ENCODE results near the gene BSN.

DNA sequence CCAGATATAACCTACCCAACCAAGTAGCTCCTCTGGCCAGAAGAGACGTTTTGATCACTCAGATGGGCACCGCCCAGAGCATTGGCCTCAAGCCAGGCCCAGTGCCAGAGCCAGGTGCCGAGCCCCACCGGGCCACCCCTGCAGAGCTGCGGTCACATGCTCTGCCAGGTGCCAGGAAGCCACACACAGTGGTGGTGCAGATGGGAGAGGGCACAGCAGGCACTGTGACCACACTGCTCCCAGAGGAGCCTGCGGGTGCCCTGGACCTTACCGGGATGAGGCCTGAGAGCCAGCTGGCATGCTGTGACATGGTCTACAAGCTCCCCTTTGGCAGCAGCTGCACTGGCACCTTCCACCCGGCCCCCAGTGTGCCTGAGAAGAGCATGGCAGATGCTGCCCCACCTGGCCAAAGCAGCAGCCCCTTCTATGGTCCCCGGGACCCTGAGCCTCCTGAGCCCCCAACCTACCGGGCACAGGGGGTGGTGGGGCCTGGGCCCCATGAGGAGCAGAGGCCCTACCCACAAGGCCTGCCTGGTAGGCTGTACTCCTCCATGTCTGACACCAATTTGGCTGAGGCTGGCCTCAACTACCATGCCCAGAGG is 100.8 kb downstream of the BSN start:
- TF ChIP-seq, protein P1, sequence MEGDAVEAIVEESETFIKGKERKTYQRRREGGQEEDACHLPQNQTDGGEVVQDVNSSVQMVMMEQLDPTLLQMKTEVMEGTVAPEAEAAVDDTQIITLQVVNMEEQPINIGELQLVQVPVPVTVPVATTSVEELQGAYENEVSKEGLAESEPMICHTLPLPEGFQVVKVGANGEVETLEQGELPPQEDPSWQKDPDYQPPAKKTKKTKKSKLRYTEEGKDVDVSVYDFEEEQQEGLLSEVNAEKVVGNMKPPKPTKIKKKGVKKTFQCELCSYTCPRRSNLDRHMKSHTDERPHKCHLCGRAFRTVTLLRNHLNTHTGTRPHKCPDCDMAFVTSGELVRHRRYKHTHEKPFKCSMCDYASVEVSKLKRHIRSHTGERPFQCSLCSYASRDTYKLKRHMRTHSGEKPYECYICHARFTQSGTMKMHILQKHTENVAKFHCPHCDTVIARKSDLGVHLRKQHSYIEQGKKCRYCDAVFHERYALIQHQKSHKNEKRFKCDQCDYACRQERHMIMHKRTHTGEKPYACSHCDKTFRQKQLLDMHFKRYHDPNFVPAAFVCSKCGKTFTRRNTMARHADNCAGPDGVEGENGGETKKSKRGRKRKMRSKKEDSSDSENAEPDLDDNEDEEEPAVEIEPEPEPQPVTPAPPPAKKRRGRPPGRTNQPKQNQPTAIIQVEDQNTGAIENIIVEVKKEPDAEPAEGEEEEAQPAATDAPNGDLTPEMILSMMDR (IDR thresholded peaks at IDR 0.05), result no peak
- no peak for TF ChIP-seq EZH2 (IDR thresholded peaks at IDR 0.05; ENCODE audit: borderline replicate concordance, insufficient read depth, low read depth, low read length, poor library complexity, severe bottlenecking)
